GM19240 (cell line): ENCODE data around the gene UBE2L3.
"Not testable (repeated sequence)": the region's sequence is repeated elsewhere in the genome, so short reads cannot be mapped to it uniquely, and the experiment has no call there.

Experiments
- DNase-seq: peaks from one replicate; pipeline ENCODE4 v3.0.0; 2011; ENCODE audit warnings: low spot score; ENCODE audit not compliant: insufficient read length

Gene UBE2L3

GRCh38 chr22:21626073-21626734, 58.7 kb downstream of the UBE2L3 start:
- DNase-seq = no peak

- no peak for DNase-seq
These were observed 59.4 kb downstream of the UBE2L3 start for GRCh38 chr22:21626735-21627469.

GRCh38 chr22:21628386-21629254, 61.1 kb downstream of the UBE2L3 start:
- no peak for DNase-seq

GRCh38 chr22:21629255-21630149, 62.0 kb downstream of the UBE2L3 start, which contains the start of gene YDJC:
TSS of gene YDJC (minus strand) at chr22:21630022. CDS start at chr22:21630014, 8 bp downstream.
- DNase-seq = peak; percentile 89

- no peak for DNase-seq
These were observed 63.5 kb downstream of the UBE2L3 start for GRCh38 chr22:21631025-21631424.

- DNase-seq = no peak
These were observed 64.9 kb downstream of the UBE2L3 start, which contains the start of gene CCDC116 for GRCh38 chr22:21632237-21632895. TSS of gene CCDC116 (plus strand) at chr22:21632760. CDS start at chr22:21633182, 422 bp downstream.

- DNase-seq = no peak
These were observed 65.4 kb downstream of the UBE2L3 start for GRCh38 chr22:21632931-21633330.

GRCh38 chr22:21633481-21633880, 66.0 kb downstream of the UBE2L3 start:
- DNase-seq = no peak

- no peak for DNase-seq
These were observed 66.6 kb downstream of the UBE2L3 start for GRCh38 chr22:21634081-21634480.

GRCh38 chr22:21634844-21635243, 67.3 kb downstream of the UBE2L3 start:
- no peak for DNase-seq

- DNase-seq = no peak
These were observed 68.4 kb downstream of the UBE2L3 start for GRCh38 chr22:21635771-21636510.

GRCh38 chr22:21636629-21637218, 69.2 kb downstream of the UBE2L3 start:
- DNase-seq = no peak

- DNase-seq = not testable (repeated sequence)
These were observed 69.9 kb downstream of the UBE2L3 start for GRCh38 chr22:21637450-21637849.

- DNase-seq = no peak
These were observed 71.8 kb downstream of the UBE2L3 start for GRCh38 chr22:21639359-21639758.

- DNase-seq = no peak
These were observed 73.3 kb downstream of the UBE2L3 start for GRCh38 chr22:21640810-21641209.

GRCh38 chr22:21641417-21641788, 73.9 kb downstream of the UBE2L3 start:
- DNase-seq = no peak

- DNase-seq = peak; percentile 99
These were observed 74.5 kb downstream of the UBE2L3 start, which contains the start of gene SDF2L1 for GRCh38 chr22:21641789-21642583. TSS of gene SDF2L1 (plus strand) at chr22:21642302. CDS start at chr22:21642337, 35 bp downstream.
